Stimulated activated CD4-positive, alpha-beta T cell treated with anti-CD3 and anti-CD28 coated beads, Interleukin-12 subunit alpha, Interleukin-12 subunit beta, amount 100 ng/mL, for 48 hours (primary cell): ENCODE measurements around the gene F2RL3.

Experiments
- DNase-seq, 3 donors: peaks; one replicate each; pipeline ENCODE4 v3.0.0-alpha.2; 2020; ENCODE audit warnings: low read depth in 2 of 3, low spot score in 1 of 3

F2RL3 gene

DNA sequence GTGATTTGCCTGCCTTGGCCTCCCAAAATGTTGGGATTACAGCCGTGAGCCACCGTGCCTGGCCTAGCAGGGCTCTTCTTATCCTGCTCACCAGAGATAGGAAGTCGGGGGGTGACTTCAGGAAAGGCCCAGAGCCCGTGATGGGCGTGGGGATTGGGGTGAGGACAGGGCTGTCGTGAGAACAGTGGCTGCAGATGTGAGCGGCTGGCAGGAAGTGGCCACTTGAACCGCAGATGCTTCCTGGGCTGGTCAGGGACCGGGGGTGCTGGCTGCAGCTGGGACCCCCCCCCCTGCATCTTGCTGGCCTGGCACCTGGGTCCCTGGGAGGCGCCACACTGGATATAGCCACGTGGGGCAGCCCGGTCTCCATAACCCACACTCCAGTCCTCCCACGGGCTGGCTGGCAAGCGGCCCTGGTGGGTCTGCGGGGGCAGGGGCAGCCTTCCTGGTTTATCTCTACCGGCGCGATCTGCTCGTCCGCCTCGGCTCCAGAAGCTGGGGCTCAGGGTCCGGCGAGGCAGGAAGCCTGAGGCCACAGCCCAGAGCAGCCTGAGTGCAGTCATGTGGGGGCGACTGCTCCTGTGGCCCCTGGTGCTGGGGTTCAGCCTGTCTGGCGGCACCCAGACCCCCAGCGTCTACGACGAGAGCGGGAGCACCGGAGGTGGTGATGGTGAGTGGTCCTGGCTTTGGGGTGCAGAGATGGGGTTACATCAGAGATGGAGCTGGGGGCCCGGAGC lies at the start of gene F2RL3:
Gene F2RL3 (plus strand): TSS at position 371 of the 737 bp plus-strand sequence. CDS start 191 bp downstream, at position 562.
- DNase-seq, result no peak

DNA sequence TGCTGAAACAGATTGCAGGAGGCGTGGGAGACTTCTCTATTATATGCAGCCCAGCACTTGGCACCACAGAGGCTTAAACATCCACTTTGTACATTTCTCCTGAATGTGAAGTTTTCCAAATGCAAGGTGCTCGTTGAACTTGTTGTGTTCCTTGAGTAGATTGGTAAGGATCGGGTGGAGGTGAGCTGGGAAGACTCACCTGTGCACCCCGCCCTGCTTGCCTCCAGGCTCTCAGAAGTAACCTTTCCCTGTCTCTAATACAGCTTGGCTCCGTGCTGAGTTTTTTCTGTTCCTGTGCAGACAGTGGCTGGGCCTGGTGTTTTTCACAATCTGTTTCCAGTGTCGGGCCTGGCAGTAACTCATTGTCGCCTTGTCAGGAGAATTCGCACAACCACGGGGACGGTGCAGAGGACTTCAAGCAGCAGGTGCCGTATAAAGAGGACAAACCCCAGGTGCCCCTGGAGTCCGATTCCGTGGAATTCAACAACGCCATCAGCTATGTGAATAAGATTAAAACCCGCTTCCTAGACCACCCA lies 47.3 kb upstream of the F2RL3 start:
- no peak for DNase-seq

DNA sequence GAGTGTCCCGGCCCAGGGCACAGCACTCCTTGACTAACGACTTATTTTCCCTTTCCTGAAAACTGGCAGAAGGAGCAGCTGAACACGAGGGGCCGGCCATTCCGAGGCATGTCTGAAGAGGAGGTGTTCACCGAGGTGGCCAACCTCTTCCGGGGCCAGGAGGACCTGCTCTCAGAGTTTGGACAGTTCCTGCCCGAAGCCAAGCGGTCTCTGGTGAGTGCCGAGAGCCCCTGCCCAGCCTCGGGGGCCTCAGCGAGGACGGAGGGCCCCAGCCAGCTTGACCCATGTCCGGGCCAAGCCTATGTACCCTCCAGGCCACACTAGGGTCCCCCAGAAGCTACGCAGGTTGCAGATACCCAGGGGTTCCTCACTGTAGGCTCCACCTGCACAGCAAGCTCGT lies 41.9 kb upstream of the F2RL3 start:
- DNase-seq, result no peak

DNA sequence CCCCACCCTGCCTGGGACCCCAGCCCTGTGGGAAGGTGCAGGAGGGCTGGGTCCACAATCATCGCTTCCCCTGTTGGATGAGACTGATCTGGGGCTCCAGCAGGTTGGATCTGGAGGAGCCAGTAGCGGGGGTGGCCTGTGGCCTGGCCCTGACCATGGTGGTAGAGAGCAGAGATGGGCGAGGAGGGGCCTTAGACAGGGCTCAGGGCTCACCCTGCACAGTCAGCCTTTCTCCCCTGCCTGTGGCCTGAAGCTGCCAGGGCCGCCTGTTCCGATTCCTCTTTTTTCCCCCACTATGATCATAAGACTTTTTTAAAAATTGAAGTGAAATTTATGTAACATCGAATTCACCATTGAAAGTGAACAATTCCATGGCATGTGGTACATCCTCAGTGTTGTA lies 41.4 kb upstream of the F2RL3 start:
- no peak for DNase-seq

DNA sequence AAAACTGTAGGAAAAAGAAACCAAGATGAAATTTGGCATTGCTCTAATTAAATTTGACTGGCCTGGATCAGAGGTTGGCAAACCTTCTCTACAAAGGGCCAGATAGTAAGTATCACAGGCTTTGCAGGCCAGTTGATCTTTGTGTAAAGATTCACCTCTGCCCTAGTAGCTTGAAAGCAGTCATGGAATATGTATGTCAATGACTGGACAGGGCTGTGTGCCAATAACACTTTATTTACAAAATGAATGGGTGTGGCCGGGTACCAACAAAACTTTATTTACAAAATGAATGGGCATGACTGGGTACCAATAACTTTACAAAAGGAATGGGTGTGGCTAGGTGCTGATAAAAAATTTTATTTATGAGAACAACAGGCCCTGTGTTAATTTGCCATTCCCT lies 39.6 kb upstream of the F2RL3 start:
- DNase-seq, result no peak

DNA sequence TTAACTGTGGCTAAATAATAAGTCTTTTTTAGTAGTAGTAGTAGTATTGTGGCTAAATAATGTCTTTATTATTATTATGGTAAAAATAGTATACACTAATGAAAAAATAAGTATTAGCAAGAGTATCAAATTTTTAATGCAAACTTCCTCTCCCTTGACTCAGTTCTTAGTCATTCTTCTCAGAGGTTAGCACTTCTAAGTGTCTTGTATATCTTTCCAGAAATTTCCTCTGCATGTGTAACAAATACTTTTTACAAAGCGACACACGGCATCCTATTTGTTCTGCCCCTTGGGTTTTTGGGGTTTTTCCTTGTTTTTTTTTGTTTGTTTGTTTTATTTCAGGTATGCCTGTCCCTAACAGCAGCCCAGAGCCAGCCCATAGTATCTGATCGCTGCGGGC lies 38.7 kb upstream of the F2RL3 start:
- no peak for DNase-seq

DNA sequence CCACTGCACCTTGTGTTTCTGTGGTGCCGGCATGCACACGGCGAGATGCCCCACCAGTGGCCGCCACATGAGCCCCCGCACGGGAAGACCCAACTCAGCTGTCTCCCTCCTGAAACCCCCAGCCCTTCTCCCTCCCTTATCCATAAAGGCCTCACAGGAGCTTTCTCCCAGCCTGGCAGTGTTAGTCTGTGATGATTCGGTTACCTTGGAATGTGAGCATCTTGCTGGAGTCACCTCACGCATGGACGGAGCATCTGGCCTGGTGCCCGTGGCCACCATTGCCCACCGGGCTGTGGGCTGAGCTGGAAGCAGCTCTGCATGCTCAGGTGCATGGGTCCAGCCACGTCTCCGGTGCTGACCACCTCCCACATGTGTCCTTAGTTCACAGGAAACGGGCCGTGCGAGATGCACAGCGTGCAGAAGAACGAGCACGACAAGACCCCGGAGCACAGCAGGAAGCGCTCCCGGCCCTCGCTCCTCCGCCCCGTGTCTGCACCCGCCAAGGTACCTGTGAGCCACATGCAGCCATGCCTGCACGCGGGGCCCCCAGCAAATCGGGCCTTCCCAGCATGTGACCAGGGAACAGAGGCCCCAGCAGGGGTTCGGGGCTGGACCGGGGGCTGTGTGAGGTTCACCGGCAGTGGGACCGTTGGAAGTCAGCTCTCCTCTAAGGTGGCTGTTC lies 37.6 kb upstream of the F2RL3 start:
- no peak for DNase-seq

DNA sequence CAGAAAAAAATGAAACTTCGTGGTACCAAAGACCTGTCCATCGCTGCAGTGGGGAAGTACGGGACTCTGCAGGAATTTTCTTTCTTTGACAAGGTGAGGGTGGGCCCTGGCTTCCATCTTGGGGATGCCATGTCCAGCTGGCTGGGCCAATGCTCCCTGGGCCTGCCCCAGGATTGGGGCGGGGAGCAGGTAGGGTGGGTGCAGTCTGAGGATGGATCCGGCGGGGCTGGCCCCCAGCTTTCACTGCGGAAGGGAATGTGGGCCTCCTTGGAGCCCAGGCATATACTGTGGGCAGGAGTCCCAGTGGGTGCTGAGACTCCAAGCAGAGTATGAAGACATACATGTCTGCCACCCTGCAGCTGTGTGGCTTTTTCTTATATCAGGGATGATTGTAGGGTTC lies 35.7 kb upstream of the F2RL3 start:
- no peak for DNase-seq

DNA sequence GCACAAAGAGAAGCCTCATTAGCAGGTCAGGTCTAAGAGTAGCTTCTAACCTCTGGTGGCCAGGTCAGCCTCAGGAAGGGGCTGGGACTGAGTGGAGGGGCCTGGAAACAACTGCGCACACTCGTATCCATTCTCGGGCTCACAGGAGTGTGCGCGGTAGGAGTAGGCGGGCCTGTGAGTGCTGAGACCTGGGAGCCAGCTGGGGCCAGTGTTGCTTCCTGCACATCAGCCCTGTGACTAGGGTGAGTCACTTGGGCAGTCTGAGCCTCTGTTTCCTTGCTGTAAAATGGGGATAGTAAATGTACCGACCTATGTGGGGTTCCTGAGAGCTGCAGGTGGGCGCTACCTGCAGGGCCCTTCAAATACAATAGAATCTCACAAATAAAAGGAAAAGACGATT lies 32.7 kb upstream of the F2RL3 start:
- DNase-seq, result no peak

DNA sequence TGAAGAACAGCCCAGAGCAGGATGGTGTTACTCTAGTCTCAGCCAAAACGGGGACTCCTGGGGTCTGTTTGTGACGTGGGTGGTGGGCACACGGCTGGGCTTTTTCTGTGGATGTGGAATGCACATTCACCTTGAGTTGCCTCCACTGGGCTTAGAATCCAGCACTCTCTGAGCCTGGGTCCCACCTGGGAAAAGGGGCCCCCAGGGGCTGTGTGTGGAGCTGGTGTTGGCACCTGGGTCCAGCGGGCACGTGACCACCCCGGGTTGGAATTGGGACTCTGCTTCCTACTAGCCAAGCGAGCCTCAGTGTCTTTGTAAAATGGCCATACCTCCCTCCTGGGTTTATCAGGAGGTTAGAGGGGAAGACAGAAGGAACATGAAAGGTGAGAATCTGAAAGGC lies 29.2 kb upstream of the F2RL3 start:
- DNase-seq, result no peak

DNA sequence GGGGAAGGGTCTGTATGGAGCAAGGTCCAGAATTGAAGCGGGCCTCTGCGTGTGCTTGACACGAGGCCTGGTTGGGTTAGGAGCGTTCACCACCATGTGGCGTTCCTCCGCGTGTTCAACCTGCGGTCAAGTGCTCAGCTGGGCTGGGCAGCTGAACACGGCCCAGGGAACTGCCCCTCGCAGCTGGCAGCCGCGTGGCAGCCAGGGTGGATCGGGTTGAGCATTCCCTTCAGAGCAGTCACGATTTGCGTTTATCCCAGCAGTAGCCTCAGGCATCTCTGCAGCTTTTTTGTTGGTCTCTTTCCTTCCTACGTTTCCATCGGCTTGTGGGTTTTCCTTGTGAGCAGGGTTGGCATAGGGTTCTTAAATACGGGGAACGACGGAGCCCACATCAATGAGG lies 28.7 kb upstream of the F2RL3 start:
- no peak for DNase-seq

DNA sequence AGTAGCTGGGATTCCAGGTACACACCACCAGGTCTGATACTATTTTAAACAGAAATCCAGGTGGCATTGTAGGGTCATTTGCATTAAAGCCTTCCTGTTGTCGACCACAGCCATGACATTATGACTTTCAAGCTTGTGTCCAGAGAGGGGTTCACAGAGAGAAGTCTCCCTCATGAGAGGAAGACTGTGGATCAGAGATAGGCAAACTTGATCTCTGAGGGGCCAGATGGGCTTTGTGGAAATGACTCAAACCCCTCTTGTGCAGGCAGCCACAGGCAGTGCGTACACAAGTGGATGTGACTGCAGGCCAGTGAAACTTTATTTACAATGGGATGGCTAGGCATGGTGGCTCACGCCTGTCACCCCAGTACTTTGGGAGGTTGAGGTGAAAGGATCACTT lies 27.8 kb upstream of the F2RL3 start:
- no peak for DNase-seq

DNA sequence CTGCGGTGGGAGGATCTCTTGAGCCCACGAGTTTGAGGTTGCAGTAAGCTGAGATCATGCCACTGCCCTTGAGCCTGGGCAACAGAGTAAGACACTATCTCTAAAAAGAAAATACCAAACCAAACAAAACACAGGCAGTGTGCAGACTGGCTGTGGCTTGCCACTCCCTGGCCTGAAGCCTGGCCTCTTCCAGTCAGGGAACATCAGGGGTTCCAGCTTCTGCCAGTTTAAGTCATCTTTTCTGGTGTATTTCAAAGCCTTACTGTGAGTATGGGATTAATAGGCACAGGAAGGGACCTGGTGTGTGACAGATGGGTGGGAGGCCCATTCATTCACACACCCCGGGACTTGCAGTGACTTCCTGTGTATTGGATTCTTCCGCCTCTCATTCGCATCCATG lies 27.0 kb upstream of the F2RL3 start:
- no peak for DNase-seq

DNA sequence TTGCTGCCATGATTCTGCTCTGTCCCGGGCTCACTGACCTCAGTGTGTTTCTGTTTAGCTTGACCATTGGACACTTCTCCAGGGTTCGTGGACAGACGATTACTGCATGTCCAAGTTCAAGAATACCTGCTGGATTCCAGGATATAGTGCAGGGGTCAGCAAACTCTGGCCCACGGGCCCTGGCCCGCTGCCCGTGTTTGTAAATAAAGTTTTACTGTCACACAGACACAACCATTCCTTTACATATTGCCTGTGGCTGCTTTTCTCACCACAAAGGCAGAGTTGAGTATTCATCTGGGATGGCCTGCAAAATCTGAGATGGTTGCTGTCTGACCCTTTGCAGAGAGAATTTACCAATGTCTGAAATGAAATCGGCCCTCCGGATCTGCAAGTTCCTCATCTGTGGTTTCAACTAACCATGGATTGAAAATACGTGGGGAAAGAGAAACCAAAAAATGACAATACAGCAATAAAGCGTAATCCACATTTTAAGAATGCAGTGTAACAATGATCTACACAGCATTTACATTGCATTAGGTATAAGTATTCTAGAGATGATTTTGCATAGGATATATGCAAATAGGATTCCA lies 25.9 kb upstream of the F2RL3 start:
- DNase-seq, result no peak

DNA sequence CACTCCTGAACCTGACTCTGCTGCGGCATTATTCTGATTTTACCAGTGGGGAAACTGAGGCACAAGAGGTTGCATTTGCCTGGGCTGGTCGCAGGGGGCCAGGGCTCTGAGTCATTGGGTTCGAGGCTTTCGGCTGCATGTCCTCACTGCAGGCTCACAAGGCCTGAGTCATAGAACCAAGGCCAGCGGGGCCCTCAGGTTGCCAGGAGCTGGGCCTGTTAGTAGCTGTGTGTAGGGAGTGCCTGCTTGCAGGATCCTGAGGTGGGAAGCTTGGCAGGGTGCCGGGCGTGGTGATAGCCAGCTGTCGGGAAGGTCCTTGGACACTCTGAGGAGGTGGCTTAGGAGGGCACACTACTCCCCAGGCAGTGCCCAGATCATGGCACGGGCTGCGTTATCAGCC lies 21.6 kb upstream of the F2RL3 start:
- DNase-seq, result no peak

DNA sequence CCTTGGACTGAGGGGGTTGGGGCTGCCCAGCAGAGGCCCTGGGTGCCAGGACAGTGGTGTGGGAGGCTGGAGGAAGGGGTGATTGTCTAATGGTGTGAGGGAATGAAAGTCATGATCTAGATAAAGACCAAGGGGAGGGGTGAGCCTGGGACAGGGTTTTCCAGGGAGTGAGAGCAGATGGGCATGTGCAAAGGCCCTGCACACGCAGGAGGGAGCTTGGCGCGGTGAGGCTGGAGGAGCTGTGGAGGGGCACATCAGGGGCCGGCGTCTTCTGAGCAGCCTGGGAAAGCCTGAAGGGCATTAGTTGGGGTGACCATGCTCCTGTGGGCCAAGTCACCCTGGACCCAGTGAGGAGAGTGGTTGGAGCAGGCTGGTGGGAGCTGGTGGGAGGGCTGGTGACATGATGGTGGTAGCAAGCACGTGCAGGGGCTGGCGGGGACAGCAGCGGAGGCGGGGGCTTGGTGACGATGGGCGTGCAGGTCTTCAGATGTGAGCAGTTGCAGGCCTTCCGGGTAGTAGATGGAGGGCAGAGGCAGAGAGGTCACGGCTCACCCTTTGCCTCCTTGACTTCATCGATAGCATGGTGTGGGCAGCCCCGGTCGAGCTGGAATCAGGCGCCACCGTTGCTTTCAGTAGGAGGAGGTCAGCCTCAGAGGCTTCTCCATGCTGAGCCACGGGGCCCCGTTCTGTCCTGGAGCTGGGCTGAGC lies 20.2 kb upstream of the F2RL3 start:
- DNase-seq, result no peak

DNA sequence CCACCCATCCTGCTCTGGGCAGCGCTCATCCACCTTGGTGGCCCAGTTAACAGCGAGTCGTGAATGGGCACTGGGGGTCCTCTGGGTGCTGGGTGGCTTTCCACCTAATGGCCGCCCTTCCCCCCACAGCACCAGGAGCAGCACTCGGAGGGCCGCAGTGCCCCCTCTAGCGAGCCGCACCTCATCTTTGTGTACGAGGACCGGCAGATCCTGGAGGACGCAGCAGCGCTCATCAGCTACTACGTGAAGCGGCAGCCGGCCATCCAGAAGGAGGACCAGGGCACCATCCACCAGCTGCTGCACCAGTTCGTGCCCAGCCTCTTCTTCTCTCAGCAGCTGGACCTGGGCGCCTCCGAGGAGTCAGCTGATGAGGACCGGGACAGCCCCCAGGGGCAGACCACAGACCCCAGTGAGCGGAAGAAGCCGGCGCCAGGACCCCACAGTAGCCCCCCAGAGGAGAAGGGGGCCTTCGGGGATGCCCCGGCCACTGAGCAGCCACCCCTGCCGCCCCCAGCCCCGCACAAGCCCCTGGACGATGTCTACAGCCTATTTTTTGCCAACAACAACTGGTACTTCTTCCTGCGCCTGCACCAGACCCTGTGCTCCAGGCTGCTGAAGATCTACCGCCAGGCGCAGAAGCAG lies 19.3 kb upstream of the F2RL3 start:
- no peak for DNase-seq

DNA sequence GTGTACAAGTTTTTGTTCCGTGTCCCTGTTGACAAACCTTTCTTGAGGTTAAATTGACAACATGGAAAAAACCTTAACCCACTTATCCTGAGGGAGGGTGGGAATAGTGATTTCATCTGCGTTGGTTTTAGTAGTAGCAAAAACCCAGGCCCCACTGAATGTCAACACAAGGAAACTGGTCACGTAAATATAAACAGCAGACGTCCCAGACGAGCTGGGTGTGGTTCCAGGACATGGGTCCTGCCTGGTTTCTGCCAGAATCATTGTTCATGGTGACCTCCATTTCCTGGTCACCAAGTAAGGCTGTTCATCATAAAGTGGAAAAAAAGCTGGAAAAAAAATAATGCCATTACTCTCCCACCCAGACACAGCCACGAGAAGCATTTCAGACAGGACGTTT lies 16.9 kb upstream of the F2RL3 start:
- DNase-seq, result no peak

DNA sequence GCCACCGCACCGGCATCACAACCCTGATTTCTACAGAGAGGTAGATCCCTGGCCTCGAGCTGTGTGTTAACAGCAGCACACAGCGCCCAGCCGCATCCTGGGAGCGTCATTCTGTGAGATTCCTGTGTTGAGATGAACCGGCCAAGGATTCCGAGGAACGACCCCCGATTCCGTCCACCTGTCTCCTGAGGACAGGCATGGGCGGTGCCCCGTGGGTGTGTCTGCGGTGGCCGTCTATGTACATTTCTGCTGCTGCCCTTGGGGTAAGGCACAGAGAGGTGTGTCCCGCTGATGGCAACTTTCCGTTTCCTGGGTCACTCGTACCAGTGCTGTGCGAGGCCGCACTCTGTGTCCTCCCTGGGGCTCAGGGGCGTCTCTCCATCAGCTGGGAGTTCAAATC lies 16.1 kb upstream of the F2RL3 start:
- no peak for DNase-seq

DNA sequence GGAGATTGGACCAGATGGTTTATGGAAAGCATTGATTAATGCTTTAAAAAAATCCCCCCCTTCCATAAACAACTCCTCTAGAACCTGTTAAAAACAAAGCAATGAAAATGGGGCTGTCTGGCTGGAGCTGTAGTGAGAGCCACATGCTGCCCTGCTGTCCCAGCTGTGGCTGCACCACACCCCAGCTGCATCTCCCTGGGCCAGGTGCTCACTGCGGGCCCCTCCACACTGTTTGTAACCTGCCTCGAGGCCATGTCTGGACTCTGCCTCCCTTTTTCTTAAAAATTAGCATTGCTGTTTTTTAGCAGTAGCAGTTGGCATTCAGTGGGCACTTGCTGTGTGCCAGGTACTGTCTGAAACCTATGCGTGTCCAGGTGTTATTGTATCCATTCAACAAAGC lies 15.2 kb upstream of the F2RL3 start:
- DNase-seq, result no peak

DNA sequence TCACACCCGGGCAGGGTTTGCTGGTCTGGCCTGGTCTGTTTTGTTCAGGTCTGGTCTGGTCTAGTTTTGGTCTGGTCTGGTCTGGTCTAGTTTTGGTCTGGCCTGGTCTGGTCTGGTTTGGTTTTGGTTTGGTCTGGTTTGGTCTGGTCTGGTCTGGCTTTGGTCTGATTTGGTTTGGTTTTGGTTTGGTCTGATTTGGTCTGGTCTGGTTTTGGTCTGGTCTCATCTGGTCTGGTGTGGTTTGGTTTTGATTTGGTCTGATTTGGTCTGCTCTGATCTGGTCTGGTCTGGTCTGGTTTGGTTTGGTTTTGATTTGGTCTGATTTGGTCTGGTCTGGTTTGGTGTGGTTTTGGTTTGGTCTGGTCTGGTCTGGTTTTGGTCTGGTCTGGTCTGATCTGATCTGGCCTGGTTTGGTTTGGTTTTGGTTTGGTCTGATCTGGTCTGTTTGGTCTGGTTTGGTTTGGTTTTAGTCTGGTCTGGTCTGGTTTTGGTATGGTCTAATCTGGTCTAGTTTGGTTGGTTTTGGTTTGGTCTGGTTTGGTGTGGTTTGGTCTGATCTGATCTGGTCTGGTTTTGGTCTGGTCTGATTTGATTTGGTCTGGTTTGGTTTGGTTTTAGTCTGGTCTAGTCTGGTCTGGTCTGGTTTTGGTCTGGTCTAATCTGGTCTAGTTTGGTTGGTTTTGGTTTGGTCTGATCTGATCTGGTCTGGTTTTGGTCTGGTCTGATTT lies 14.4 kb upstream of the F2RL3 start:
- no peak for DNase-seq
